Left forelimb (tissue), 1 donor: ENCODE measurements around the gene ADAT2.

Source experiments
- DNase-seq: peaks from one replicate; pipeline ENCODE4 v3.0.0-alpha.2; 2018; ENCODE audit warnings: low spot score

The ADAT2 gene

GRCh38 chr6:143441680-143442545 lies 8.6 kb downstream of the ADAT2 start:
- no peak for DNase-seq

DNA sequence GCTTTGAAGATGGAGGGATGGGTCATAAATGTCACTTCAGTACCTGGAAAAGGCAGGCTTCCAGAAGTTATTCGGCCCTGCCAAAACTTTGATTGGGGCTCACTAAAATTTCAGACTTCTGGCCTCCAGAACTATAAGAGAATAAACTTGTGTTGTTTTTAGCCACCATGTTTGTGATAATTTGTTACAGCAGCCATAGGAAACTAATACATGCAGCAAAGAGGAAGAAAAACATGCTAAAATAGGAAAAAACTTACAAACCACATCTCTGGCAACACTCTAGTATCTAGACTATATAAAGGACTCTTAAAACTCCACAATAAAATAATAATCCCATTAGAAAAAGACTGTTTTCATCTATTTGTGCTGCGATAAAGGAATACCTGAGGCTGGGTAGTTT lies 9.5 kb downstream of the ADAT2 start:
- DNase-seq, result no peak

DNA sequence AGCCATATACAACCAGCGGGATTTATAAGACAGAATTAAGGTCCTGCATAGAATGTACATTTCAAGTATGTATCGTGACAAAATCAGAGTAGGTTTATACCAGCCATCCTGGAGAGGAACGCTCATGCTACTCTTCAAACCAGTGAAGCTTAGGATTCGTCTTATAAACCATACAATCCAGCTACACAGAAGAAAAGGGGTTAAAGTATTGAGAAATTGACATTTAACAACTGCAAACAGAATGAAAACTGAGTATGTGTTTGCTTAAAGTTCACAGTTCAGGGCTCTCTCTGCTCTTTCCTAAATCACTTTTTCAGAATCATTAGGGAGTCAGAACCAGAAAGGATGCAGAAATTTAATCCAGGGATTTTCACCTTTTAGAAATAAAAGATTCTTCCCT lies 17.9 kb downstream of the ADAT2 start:
- DNase-seq, result no peak

- no peak for DNase-seq
Observed at GRCh38 chr6:143431226-143431625, 19.3 kb downstream of the ADAT2 start.

DNA sequence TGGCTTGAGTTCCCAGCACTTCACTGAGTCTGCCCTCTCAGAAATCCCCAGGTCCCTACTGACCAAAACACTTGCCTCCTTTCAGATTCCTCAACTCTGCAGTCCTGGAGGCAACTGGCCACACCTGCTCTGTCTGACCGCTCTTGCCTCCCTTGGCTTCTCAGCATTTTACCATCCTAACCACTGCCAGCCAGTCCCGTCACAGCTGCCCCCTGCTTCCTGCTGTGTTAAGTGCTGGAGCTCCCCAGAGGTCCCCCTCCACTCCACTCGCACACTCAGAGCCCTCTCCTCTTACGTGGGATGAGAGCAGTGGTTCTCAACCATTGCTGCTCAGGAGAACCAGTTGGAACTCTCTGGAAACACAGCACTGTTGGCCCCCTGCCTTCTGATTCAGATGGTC lies 20.5 kb downstream of the ADAT2 start:
- no peak for DNase-seq

GRCh38 chr6:143427109-143427817 lies 23.2 kb downstream of the ADAT2 start:
- DNase-seq, result peak; percentile 85

DNA sequence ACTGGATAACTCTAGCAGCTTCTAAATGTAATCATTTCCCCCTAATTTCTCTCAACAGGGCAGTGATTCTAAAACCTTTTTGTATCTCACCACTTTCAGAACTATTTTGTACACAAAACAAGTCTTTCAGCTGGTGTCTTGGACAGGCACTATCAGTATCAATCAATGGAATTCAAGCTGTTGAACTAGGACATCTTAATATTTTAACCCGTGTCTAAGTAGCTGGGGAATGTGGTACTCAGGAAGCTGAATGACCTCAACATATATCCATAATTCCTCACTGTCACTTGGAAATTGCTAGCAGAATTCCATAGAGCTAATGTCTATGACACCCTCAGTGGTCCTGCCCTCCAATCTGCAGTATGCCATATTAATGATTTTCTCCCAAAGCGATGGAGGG lies 24.5 kb downstream of the ADAT2 start:
- DNase-seq, result no peak

DNA sequence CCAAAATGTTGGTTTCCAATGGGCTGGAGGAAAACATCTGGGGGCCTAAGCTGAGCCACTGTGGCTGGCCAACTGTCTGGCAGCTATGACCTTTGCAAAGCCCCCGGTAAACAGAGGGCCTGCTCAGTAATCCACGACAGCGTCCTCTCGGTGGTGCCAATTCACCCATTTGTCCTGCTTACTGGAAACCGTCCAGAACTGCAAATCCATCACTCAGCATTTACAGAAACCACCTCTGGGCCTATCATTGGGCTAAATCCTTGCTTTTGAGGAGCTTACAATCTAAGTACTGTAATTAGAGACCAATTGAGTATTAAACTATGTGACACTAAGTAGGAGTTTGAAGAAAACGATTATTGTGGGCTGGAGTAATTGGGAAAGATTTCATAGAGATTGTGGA lies 31.0 kb downstream of the ADAT2 start:
- no peak for DNase-seq

DNA sequence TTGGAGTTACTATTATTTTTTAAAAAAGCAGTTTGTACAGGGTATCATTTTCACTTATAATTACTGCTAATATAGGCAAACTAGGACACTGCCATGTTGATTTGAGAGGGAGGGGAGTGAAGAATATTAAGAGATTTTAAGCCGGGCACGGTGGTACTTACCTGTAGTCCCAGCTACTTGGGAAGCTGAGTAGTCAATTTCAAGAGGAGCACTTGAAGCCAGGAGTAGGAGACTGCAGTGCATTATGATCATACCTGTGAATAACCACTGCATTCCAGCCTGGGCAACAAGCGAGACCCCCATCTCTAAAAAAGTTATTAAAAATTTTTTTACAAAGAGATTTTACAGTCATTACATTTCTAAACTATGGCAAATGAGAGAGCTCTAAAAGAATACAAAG lies 35.7 kb downstream of the ADAT2 start:
- DNase-seq, result no peak

DNA sequence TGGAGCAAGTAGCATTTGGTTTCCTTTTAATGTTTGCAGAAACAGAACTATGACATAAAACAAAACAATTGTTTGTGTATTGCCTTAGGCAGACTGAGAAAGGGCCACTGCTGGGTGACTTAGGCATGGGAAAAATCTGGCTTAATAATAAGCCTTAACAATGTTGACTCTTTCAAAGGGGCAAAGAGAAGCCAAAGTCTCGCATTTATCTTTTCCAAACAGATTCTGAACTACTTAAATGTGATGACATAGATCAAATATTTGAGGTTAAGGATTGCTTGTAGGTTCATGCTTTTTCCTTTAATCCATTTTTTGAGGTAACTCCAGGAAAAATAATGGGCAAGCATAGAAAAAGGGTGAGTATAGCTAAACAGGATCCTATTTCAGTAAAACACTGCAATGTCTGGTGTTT lies 39.6 kb downstream of the ADAT2 start:
- no peak for DNase-seq

- no peak for DNase-seq
Observed at GRCh38 chr6:143408787-143409162, 41.7 kb downstream of the ADAT2 start.

DNA sequence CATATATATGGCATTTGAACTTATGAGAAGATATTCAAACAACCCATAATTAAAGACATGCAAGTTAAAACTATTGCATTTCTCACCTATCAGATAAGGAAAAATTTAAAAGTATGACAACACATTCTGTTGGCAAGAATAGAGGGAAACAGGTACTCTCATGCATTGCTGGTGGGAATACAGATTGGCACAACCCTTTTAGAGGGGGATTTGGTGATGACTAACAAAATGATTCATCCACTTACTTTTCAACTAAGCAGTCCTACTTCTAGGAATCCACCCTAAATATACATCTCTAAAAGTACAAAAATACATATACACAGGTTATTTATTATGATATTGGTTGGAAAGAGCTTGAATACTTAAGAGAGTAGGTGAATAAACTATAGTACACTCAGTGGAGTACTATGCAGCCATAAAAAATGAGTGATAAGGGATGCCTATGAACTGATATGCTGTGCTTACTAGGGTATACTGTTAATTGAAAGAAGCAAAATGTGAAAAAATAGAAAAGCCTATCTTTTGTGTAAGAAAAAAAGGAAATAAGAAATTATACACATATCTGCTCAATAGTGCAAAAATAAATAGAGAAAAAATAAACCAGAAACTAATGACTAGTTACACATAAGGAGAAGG lies 42.2 kb downstream of the ADAT2 start:
- DNase-seq, result no peak

DNA sequence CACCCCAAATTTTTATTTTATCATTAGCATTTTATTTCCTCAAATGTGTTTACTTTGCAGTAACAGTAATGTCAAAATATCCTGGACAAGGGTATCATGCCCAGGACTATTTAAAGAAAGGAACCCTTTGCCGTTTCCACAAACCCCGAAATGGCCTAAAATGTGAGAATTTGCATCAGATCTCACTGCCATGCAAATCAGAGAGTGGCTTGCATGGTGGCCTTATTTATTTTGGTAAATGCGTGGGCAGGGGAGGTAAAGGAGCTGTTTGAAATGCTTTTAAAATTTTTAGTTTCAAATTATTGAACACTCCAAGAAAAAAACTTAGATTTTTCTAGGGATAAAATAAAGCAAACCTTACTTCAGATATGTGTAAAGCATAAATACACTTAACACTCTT lies 43.8 kb downstream of the ADAT2 start:
- no peak for DNase-seq

DNA sequence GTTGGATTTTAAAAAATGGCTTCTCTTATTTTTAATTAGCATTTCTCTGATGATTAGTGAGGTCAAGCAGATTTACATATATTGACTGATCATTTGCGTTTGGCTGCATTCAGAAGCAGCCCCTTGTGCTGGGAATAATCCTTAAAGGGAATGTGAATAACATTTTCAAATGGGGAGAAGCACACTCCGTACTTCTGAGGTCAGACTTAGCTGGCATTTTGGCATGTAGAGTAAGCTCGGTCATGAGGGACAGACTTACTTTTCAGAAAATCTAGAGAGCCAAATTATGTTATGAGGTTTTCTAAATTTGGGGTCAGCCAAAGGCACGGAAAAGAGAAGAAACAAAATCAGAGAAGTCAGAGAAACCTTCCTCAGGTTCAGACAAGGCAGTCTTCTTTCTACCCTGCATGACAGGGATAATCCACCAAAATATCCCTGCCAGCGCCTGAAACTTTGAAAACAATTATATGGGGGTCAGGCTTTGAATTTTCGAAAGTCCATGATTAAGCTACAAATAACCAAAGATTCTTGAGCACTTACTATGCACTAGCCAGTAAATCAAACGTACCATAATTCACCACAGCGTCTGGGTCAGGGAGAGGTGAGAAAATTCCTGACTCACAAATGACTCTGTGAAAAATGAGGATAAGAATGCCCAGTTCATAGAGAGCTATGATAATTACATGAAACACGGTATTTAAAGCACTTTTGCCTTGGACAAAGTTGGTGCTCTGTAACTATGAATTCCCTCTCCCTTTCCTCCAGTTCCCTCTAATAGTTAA lies 44.9 kb downstream of the ADAT2 start:
- DNase-seq, result no peak

DNA sequence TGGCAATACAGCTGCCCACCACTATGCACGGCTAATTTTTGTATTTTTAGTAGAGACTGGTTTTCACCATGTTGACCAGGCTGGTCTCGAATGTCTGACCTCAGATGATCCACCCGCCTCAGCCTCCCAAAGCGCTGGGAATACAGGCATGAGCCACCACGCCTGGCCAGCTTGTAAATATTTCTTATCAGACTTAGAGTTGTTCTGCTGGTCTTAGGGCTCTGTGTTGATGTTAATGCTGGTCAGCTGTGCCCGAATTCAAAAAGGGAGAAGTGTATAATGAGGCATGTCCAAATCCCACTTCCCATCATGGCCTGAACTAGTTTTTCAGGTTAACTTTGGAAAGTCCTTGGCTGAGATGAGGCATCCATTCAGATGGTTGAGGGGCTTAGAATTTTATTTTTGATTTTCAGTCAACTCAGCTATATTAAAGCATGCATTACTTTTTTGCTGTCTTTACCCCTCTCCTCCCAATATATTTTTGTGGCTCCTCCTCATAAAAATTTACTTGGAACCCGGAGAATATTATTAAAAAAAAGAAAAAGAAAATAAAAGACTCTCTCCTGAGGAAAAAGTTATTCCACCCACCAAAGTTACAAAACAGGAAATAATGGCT lies 47.7 kb downstream of the ADAT2 start:
- no peak for DNase-seq

GRCh38 chr6:143401636-143402370 lies 48.7 kb downstream of the ADAT2 start:
- no peak for DNase-seq

- no peak for DNase-seq
Observed at GRCh38 chr6:143401068-143401446, 49.4 kb downstream of the ADAT2 start.

DNA sequence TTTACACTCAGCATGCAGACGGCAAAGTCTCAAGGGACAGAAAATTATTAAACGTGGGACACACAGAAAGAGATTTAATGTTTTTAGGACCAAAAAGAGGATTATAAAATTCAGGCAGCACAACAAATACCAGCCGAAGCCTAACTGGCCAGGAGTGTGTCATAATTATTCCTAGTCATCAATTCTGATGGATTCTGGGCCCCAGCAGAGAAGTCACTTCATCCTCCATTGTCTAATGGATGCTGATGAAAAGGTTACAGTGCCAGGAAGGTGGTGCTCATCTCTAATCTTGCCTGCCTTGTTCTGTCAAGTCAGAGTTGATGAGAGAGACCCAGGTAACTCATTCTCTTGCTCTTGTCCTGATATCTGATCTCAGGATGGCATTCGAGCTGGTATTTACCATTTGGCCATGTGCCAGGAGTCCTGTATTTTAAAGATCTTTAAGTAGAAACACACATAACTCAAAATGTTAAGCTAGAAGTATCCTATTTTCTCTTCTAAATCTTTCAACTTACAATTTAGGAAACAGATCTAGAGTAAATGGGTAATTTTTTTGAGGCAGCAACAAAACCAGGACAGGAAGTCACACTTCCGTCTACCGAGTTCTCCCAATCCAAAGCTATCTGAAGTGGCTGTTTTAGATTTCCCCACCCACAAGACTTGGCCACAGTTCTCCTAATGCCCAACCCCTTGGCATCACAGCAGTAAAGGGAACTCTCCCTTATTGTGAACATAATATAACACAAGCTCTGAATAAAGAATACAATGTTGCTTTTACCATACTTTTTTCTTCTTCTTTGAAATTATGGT lies 50.0 kb downstream of the ADAT2 start:
- no peak for DNase-seq

GRCh38 chr6:143399775-143400174 lies 50.7 kb downstream of the ADAT2 start:
- DNase-seq, result no peak

GRCh38 chr6:143399176-143399575 lies 51.3 kb downstream of the ADAT2 start:
- no peak for DNase-seq
